Naive thymus-derived CD4-positive, alpha-beta T cell (primary cell): ENCODE measurements around the gene ASAH2. TPM values are rescaled to one million over a fixed set of nuclear protein-coding genes. Genes with fewer than 3 reads are reported as not detected.

Experiments
- ATAC-seq: fragments of 150-1000 bp; cut with Tn5 transposase; 2 replicates; pipeline ENCODE4 v1.10.0; 2021; ENCODE audit warnings: mild to moderate bottlenecking, moderate library complexity
- CTCF ChIA-PET: fragments of 350-600 bp; sonication (Branson Sonifier 250); formaldehyde crosslinking; loops from one replicate; lab custom pipeline; 2021; ENCODE audit warnings: antibody characterized with exemption; lab: Charles Lee
- POLR2A ChIA-PET: fragments of 350-600 bp; sonication (Branson Sonifier 250); formaldehyde crosslinking; loops from one replicate; lab custom pipeline; 2021; ENCODE audit warnings: antibody characterized with exemption, inconsistent platforms; lab: Charles Lee
- DNase-seq, 9 donors: peaks; one replicate each; pipeline versions ENCODE4 v3.0.0 to v3.0.0-alpha.2; 2020 to 2022; ENCODE audit warnings: mixed read lengths in 1 of 9
- H3K27ac ChIP-seq: one replicate; pipeline ENCODE4 v1.7.0; 2013; ENCODE audit warnings: mild to moderate bottlenecking, low read depth, low read length, moderate library complexity
- H3K27me3 ChIP-seq, 2 donors: one replicate each; pipeline ENCODE4 v1.7.0; 2013; ENCODE audit warnings: low read length in 2 of 2, mild to moderate bottlenecking in 2 of 2, moderate library complexity in 2 of 2; ENCODE audit not compliant: control insufficient read depth in 2 of 2, insufficient read depth in 2 of 2
- H3K36me3 ChIP-seq, 3 experiments: 1 replicate in 2 of 3; 2 replicates in 1 of 3; pipeline ENCODE4 v1.7.0; 2013; ENCODE audit warnings: low read length in 3 of 3, mild to moderate bottlenecking in 3 of 3, moderate library complexity in 1 of 3; ENCODE audit not compliant: insufficient read depth in 3 of 3, control insufficient read depth in 2 of 3
- H3K4me1 ChIP-seq, 2 donors: one replicate each; pipeline ENCODE4 v1.7.0; 2013; ENCODE audit warnings: low read length in 2 of 2, mild to moderate bottlenecking in 2 of 2, moderate library complexity in 1 of 2; ENCODE audit not compliant: control insufficient read depth in 2 of 2, insufficient read depth in 2 of 2
- H3K4me3 ChIP-seq: 2 replicates; pipeline ENCODE4 v1.7.0; 2013; ENCODE audit warnings: mild to moderate bottlenecking, low read length
- H3K9me3 ChIP-seq, 3 experiments: 1 replicate in 2 of 3; 2 replicates in 1 of 3; pipeline ENCODE4 v1.7.0; 2013; ENCODE audit warnings: low read length in 3 of 3; ENCODE audit not compliant: control insufficient read depth in 2 of 3
- H3K27ac Mint-ChIP-seq, 9 donors: one replicate each; pipeline ENCODE4 v1.8.0; 2020 to 2022; ENCODE audit warnings: mixed read lengths in 9 of 9, mild to moderate bottlenecking in 8 of 9, moderate library complexity in 5 of 9, inconsistent platforms in 2 of 9
- H3K27me3 Mint-ChIP-seq, 5 donors: one replicate each; pipeline ENCODE4 v1.8.0; 2021 to 2022; ENCODE audit warnings: mixed read lengths in 5 of 5, mild to moderate bottlenecking in 1 of 5
- H3K36me3 Mint-ChIP-seq, 5 donors: one replicate each; pipeline ENCODE4 v1.8.0; 2020 to 2022; ENCODE audit warnings: mixed read lengths in 5 of 5, mild to moderate bottlenecking in 3 of 5, inconsistent platforms in 1 of 5
- H3K4me1 Mint-ChIP-seq, 7 donors: one replicate each; pipeline ENCODE4 v1.8.0; 2020 to 2022; ENCODE audit warnings: mixed read lengths in 7 of 7, mild to moderate bottlenecking in 3 of 7, inconsistent platforms in 1 of 7
- H3K4me3 Mint-ChIP-seq, 10 donors: one replicate each; pipeline ENCODE4 v1.8.0; 2020 to 2022; ENCODE audit warnings: mild to moderate bottlenecking in 10 of 10, mixed read lengths in 10 of 10, moderate library complexity in 6 of 10, inconsistent platforms in 2 of 10
- H3K9me3 Mint-ChIP-seq, 11 donors: one replicate each; pipeline ENCODE4 v1.8.0; 2020 to 2022; ENCODE audit warnings: mixed read lengths in 11 of 11, mild to moderate bottlenecking in 4 of 11, inconsistent platforms in 1 of 11, moderate library complexity in 1 of 11
- intact Hi-C, 2 donors: fragments of 100-400 bp; cut with micrococcal nuclease; formaldehyde crosslinking; loops; one replicate each; pipeline ENCODE4 v1.15.1; 2023
- polyA plus RNA-seq, 2 donors: library from polyadenylated mRNA; unstranded; fragments of 300-500 nt; fragmentation: Illumina TruSeq; gene quantifications; one replicate each; pipeline ENCODE4 v1.2.3, GENCODE V29; 2021
- total RNA-seq, 6 experiments: library from RNA in 5 of 6; stranded (reverse) in 5 of 6; gene quantifications; 1 replicate in 5 of 6; 2 replicates in 1 of 6; pipeline ENCODE4 v1.2.3 and lab custom pipeline; 2021 to 2026

The ASAH2 gene
- total and polyA plus RNA-seq, 7 experiments from 2014 or later, result 0.43 to 5.4 (median 1.7) TPM

- POLR2A ChIA-PET, result no interaction called here
- Mint-ChIP-seq H3K36me3 (no peaks in the 10 kb centered on the region), H3K4me3 (no peak overlapping the region), H3K27ac (no peak overlapping the region), H3K27me3 (peaks cover 2 to 14% (median 6%) of the 10 kb centered on the region in 5 donors), H3K9me3 (no peaks in the 10 kb centered on the region), H3K4me1 (peaks cover 0 to 2% (median 0%) of the 10 kb centered on the region in 7 donors)
- Histone ChIP-seq H3K27ac (no peak overlapping the region), H3K4me3 (no peak overlapping the region), H3K27me3 (no peaks in the 10 kb centered on the region), H3K4me1 (no peaks in the 10 kb centered on the region), H3K36me3 (no peaks in the 10 kb centered on the region), H3K9me3 (no peaks in the 10 kb centered on the region)
- intact Hi-C loops, result no loop called here
- ATAC-seq (no peak), DNase-seq (no peak)
- CTCF ChIA-PET, result no interaction called here
These were observed 37.9 kb upstream of the ASAH2 start for GRCh38 chr10:50289196-50289595.

GRCh38 chr10:50286996-50287803 lies 35.9 kb upstream of the ASAH2 start:
- DNase-seq, result no peak
- no peak overlapping the region for H3K27ac Mint-ChIP-seq
- peaks cover 10 to 27% (median 17%) of the 10 kb centered on the region in 5 donors for H3K27me3 Mint-ChIP-seq
- H3K36me3 Mint-ChIP-seq, result no peaks in the 10 kb centered on the region
- no peak overlapping the region for H3K27ac ChIP-seq
- H3K4me3 ChIP-seq, result no peak overlapping the region
- ChIA-PET POLR2A (no interaction called here), CTCF (no interaction called here)
- H3K4me1 ChIP-seq, result no peaks in the 10 kb centered on the region
- H3K9me3 ChIP-seq, result no peaks in the 10 kb centered on the region
- no peak for ATAC-seq
- no peaks in the 10 kb centered on the region for H3K27me3 ChIP-seq
- no peaks in the 10 kb centered on the region for H3K9me3 Mint-ChIP-seq
- intact Hi-C loops, result no loop called here
- H3K4me1 Mint-ChIP-seq, result no peaks in the 10 kb centered on the region
- no peaks in the 10 kb centered on the region for H3K36me3 ChIP-seq
- no peak overlapping the region for H3K4me3 Mint-ChIP-seq

GRCh38 chr10:50286517-50286916 lies 35.2 kb upstream of the ASAH2 start:
- Mint-ChIP-seq H3K36me3 (no peaks in the 10 kb centered on the region), H3K9me3 (no peaks in the 10 kb centered on the region), H3K4me1 (no peaks in the 10 kb centered on the region), H3K27me3 (peaks cover 16 to 33% (median 23%) of the 10 kb centered on the region in 5 donors), H3K4me3 (no peak overlapping the region), H3K27ac (no peak overlapping the region)
- DNase-seq (no peak), ATAC-seq (no peak)
- H3K4me3 ChIP-seq, result no peak overlapping the region
- H3K4me1 ChIP-seq, result no peaks in the 10 kb centered on the region
- no peaks in the 10 kb centered on the region for H3K36me3 ChIP-seq
- no peaks in the 10 kb centered on the region for H3K27me3 ChIP-seq
- intact Hi-C loops, result no loop called here
- H3K9me3 ChIP-seq, result no peaks in the 10 kb centered on the region
- POLR2A ChIA-PET, result no interaction called here
- CTCF ChIA-PET, result no interaction called here
- H3K27ac ChIP-seq, result no peak overlapping the region

- H3K27me3 ChIP-seq, result no peaks in the 10 kb centered on the region
- CTCF ChIA-PET, result no interaction called here
- Mint-ChIP-seq H3K4me3 (no peak overlapping the region), H3K4me1 (no peaks in the 10 kb centered on the region), H3K27me3 (peaks cover 30 to 47% (median 38%) of the 10 kb centered on the region in 5 donors), H3K27ac (no peak overlapping the region), H3K36me3 (no peaks in the 10 kb centered on the region), H3K9me3 (no peaks in the 10 kb centered on the region)
- H3K4me3 ChIP-seq, result no peak overlapping the region
- H3K9me3 ChIP-seq, result no peaks in the 10 kb centered on the region
- H3K27ac ChIP-seq, result no peak overlapping the region
- DNase-seq, result no peak
- POLR2A ChIA-PET, result no interaction called here
- H3K4me1 ChIP-seq, result no peaks in the 10 kb centered on the region
- H3K36me3 ChIP-seq, result no peaks in the 10 kb centered on the region
- ATAC-seq, result no peak
- intact Hi-C loops, result no loop called here
These were observed 30.7 kb upstream of the ASAH2 start for GRCh38 chr10:50281967-50282522.

- ChIA-PET POLR2A (no interaction called here), CTCF (no interaction called here)
- Mint-ChIP-seq H3K4me1 (no peaks in the 10 kb centered on the region), H3K4me3 (no peak overlapping the region), H3K27ac (no peak overlapping the region), H3K27me3 (peaks cover 35 to 51% (median 43%) of the 10 kb centered on the region in 5 donors), H3K36me3 (no peaks in the 10 kb centered on the region), H3K9me3 (no peaks in the 10 kb centered on the region)
- no peaks in the 10 kb centered on the region for H3K9me3 ChIP-seq
- no peaks in the 10 kb centered on the region for H3K36me3 ChIP-seq
- no peaks in the 10 kb centered on the region for H3K4me1 ChIP-seq
- no peak overlapping the region for H3K4me3 ChIP-seq
- ATAC-seq (no peak), DNase-seq (no peak)
- H3K27ac ChIP-seq, result no peak overlapping the region
- intact Hi-C loops, result no loop called here
- H3K27me3 ChIP-seq, result no peaks in the 10 kb centered on the region
These were observed 30.1 kb upstream of the ASAH2 start for GRCh38 chr10:50281210-50281966.

GRCh38 chr10:50280049-50280841 lies 28.9 kb upstream of the ASAH2 start:
- H3K27me3 Mint-ChIP-seq, result peaks cover 37 to 51% (median 49%) of the 10 kb centered on the region in 5 donors
- no peaks in the 10 kb centered on the region for H3K36me3 ChIP-seq
- H3K27me3 ChIP-seq, result peaks cover 0 to 4% of the 10 kb centered on the region in 2 donors
- DNase-seq (no peak), ATAC-seq (no peak)
- no peaks in the 10 kb centered on the region for H3K4me1 Mint-ChIP-seq
- H3K9me3 ChIP-seq, result no peaks in the 10 kb centered on the region
- no peaks in the 10 kb centered on the region for H3K9me3 Mint-ChIP-seq
- H3K4me1 ChIP-seq, result no peaks in the 10 kb centered on the region
- no peak overlapping the region for H3K27ac ChIP-seq
- H3K4me3 Mint-ChIP-seq, result no peak overlapping the region
- ChIA-PET CTCF (no interaction called here), POLR2A (no interaction called here)
- H3K4me3 ChIP-seq, result no peak overlapping the region
- H3K27ac Mint-ChIP-seq, result no peak overlapping the region
- intact Hi-C loops, result no loop called here
- H3K36me3 Mint-ChIP-seq, result no peaks in the 10 kb centered on the region
